A549 (cell line): Measurements from ENCODE around the gene FOLR3. TPM values are rescaled to one million over a fixed set of nuclear protein-coding genes. Genes with fewer than 3 reads are reported as not detected.
A peak's percentile ranks its signal among the peaks of the same experiment; 100 is the strongest.

ENCODE experiments used
- ATAC-seq, 2 experiments: fragments of 200-7000 bp in 1 of 2; fragments of >200 bp in 1 of 2; cut with Nextera tagmentation in 1 of 2; cut with Tn5 transposase in 1 of 2; 3 replicates each; pipeline versions ENCODE4 v1.8.0 to v1.9.1; 2018 to 2020; ENCODE audit warnings: mild to moderate bottlenecking in 1 of 2, moderate library complexity in 1 of 2
- CTCF ChIA-PET: fragments of 300-600 bp; sonication (Branson Sonifier 250); formaldehyde crosslinking; extraction: SDS; loops from one replicate; lab custom pipeline; 2021; ENCODE audit warnings: antibody characterized with exemption, inconsistent platforms; lab: Yijun Ruan, JAX
- POLR2A ChIA-PET: fragments of 350-600 bp; formaldehyde crosslinking; extraction: SDS; loops from one replicate; lab custom pipeline; 2021; ENCODE audit warnings: antibody characterized with exemption, inconsistent platforms; lab: Yijun Ruan, JAX
- DNase-seq, 2 experiments: peaks; one replicate each; pipeline versions ENCODE4 v3.0.0 to v3.0.0-alpha.2; 2011 to 2016; ENCODE audit warnings: low read depth in 1 of 2, low spot score in 1 of 2
- FAIRE-seq: peaks from 2 replicates; lab custom pipeline; 2011; peaks lifted over from hg19 to GRCh38; lab: Jason Lieb, UNC
- H3K27ac ChIP-seq, 2 experiments: fragments of >200 bp; sonication (Bioruptor Twin); formaldehyde crosslinking; 3 replicates each; pipeline ENCODE4 v1.5.1; 2016 to 2017
- H3K4me1 ChIP-seq: fragments of >200 bp; sonication (Bioruptor Twin); formaldehyde crosslinking; 3 replicates; pipeline ENCODE4 v1.6.1; 2016
- H3K4me2 ChIP-seq: fragments of >200 bp; sonication (Bioruptor Twin); formaldehyde crosslinking; 3 replicates; pipeline ENCODE4 v1.6.1; 2016
- H3K4me3 ChIP-seq: fragments of >200 bp; sonication (Bioruptor Twin); formaldehyde crosslinking; 3 replicates; pipeline ENCODE4 v1.5.1; 2016
- H3K9me3 ChIP-seq: fragments of >200 bp; sonication (Bioruptor Twin); formaldehyde crosslinking; 3 replicates; pipeline ENCODE4 v1.6.1; 2016
- BCL3 ChIP-seq: fragments of >200 bp; sonication (Bioruptor Twin); formaldehyde crosslinking; IDR thresholded peaks from 3 replicates; pipeline ENCODE4 v1.6.1; 2016
- CBX2 ChIP-seq: fragments of 200-600 bp; sonication (generic); IDR thresholded peaks from 2 replicates; pipeline ENCODE4 v1.6.1; 2016; ENCODE audit warnings: low read depth, mild to moderate bottlenecking, borderline replicate concordance
- CHD2 ChIP-seq: fragments of 150-350 bp; IDR thresholded peaks from 2 replicates; pipeline ENCODE4 v1.6.1; 2014; ENCODE audit warnings: low read length; ENCODE audit not compliant: partially characterized antibody
- EHMT2 ChIP-seq: fragments of 200-600 bp; sonication (generic); IDR thresholded peaks from 2 replicates; pipeline ENCODE4 v1.6.1; 2016; ENCODE audit warnings: antibody characterized with exemption, low read depth, mild to moderate bottlenecking, moderate library complexity
- FOSL2 ChIP-seq, 2 experiments: fragments of 450-650 bp in 1 of 2; fragments of >200 bp in 1 of 2; sonication (Bioruptor Twin) in 1 of 2; formaldehyde crosslinking; IDR thresholded peaks; 2 replicates each; pipeline versions ENCODE4 v1.5.0 to v1.6.1; 2016 to 2020; ENCODE audit warnings: mild to moderate bottlenecking in 1 of 2, moderate library complexity in 1 of 2
- FOXS1 ChIP-seq: fragments of 250-450 bp; sonication (Bioruptor Pico); IDR thresholded peaks from 2 replicates; pipeline ENCODE4 v1.5.0; 2020; ENCODE audit warnings: mild to moderate bottlenecking, moderate library complexity
- GATA3 ChIP-seq: IDR thresholded peaks from 2 replicates; pipeline ENCODE4 v1.6.1; 2012; ENCODE audit warnings: borderline replicate concordance
- HES2 ChIP-seq: fragments of >200 bp; sonication (Bioruptor Twin); formaldehyde crosslinking; IDR thresholded peaks from 2 replicates; pipeline ENCODE4 v1.6.1; 2016
- HOXB5 ChIP-seq: fragments of 250-450 bp; sonication (Bioruptor Pico); IDR thresholded peaks from 2 replicates; pipeline ENCODE4 v1.5.0; 2020; ENCODE audit warnings: mild to moderate bottlenecking, moderate library complexity
- MAFK ChIP-seq: fragments of 450-650 bp; IDR thresholded peaks from 2 replicates; pipeline ENCODE4 v1.6.1; 2014; ENCODE audit not compliant: partially characterized antibody
- PBX3 ChIP-seq: IDR thresholded peaks from 2 replicates; pipeline ENCODE4 v1.6.1; 2012
- RAD21 ChIP-seq, 2 experiments: fragments of >200 bp in 1 of 2; sonication (Bioruptor Twin) in 1 of 2; formaldehyde crosslinking in 1 of 2; IDR thresholded peaks in 1 of 2; conservative IDR thresholded peaks in 1 of 2; 2 replicates in 1 of 2; 3 replicates in 1 of 2; pipeline ENCODE4 v1.6.1; 2012 to 2018; ENCODE audit warnings: inconsistent platforms in 1 of 2
- REST ChIP-seq: fragments of 200-600 bp; sonication (generic); IDR thresholded peaks from 2 replicates; pipeline ENCODE4 v1.6.1; 2016; ENCODE audit warnings: antibody characterized with exemption, mild to moderate bottlenecking, moderate library complexity
- SMC3 ChIP-seq: fragments of >200 bp; sonication (Bioruptor Twin); formaldehyde crosslinking; IDR thresholded peaks from 3 replicates; pipeline ENCODE4 v1.6.1; 2018; ENCODE audit warnings: inconsistent platforms
- ZFP36 ChIP-seq: fragments of 450-650 bp; IDR thresholded peaks from 2 replicates; pipeline ENCODE4 v1.6.1; 2014; ENCODE audit warnings: borderline replicate concordance; ENCODE audit not compliant: partially characterized antibody
- WGBS: methylation state at CpG from one replicate; pipeline ENCODE4 v1.1.6; 2017; ENCODE audit errors: missing lambda C conversion rate; 5-methylcytosine and 5-hydroxymethylcytosine counted together
- polyA plus RNA-seq, 4 experiments: library from polyadenylated mRNA; depleted of rRNA in 3 of 4; stranded (reverse); fragments of >200 nt; fragmentation: RNase III in 1 of 4; extraction: RNeasy Plus Mini Kit Qiagen cat#74134 plus additional on column Dnase treatment in 1 of 4; gene quantifications; 2 replicates in 3 of 4; 3 replicates in 1 of 4; pipeline ENCODE4 v1.2.3, GENCODE V29; 2011 to 2017

Gene FOLR3
- polyA plus RNA-seq, 2 of the 4 experiments (the other 2 are of a cell fraction) = not detected

GRCh38 chr11:72132646-72133045, 2.9 kb upstream of the FOLR3 start:
- no peak for DNase-seq
- Histone ChIP-seq H3K4me2 (no peak overlapping the region), H3K27ac (no peak overlapping the region), H3K9me3 (no peaks in the 10 kb centered on the region), H3K4me3 (no peak overlapping the region), H3K4me1 (no peaks in the 10 kb centered on the region)
- no peak for ATAC-seq
- WGBS = 84% methylated on average over 2 of the region's 2 CpGs
- no peak for FAIRE-seq
- CTCF ChIA-PET = interaction anchor here (3.1 kb wide), 1 partner anchor 11 kb away, joined by 12 read pairs; no protein-coding TSS in a partner anchor
- POLR2A ChIA-PET = no interaction called here
- no peak for TF ChIP-seq FOXS1
- TF ChIP-seq REST = no peak
- TF ChIP-seq BCL3 = no peak
- TF ChIP-seq SMC3 = no peak
- TF ChIP-seq MAFK = no peak
- no peak for TF ChIP-seq ZFP36
- no peak for TF ChIP-seq FOSL2 (IDR thresholded peaks at IDR 0.05)
- no peak for TF ChIP-seq FOSL2 (CRISPR knock-in tag; IDR thresholded peaks at IDR 0.05)

- WGBS = 79% methylated on average over 11 of the region's 14 CpGs
- ChIA-PET POLR2A (no interaction called here), CTCF (interaction anchor here (1.0 kb wide), 1 partner anchor 7 kb away, joined by 3 read pairs; no protein-coding TSS in a partner anchor)
- peak; percentile 12 to 39; a peak in 3 of 6 replicates for ATAC-seq
- no peak for DNase-seq
- Histone ChIP-seq H3K27ac (no peak overlapping the region), H3K4me2 (no peak overlapping the region), H3K4me3 (no peak overlapping the region), H3K4me1 (peaks cover 2% of the 10 kb centered on the region; the same call in 2 of the 3 replicates), H3K9me3 (no peaks in the 10 kb centered on the region)
- no peak for FAIRE-seq
- TF ChIP-seq CBX2 = no peak
- TF ChIP-seq CHD2 = no peak
- TF ChIP-seq FOSL2 (IDR thresholded peaks at IDR 0.05) = no peak
- TF ChIP-seq FOSL2 (CRISPR knock-in tag; IDR thresholded peaks at IDR 0.05) = no peak
- TF ChIP-seq PBX3 = no peak
- TF ChIP-seq GATA3 = no peak
- no peak for TF ChIP-seq HES2
- no peak for TF ChIP-seq HOXB5 (CRISPR knock-in tag)
- no peak for TF ChIP-seq RAD21 (conservative IDR thresholded peaks at IDR 0.05 in 1 of 2, IDR thresholded peaks at IDR 0.05 in 1 of 2)
- no peak for TF ChIP-seq EHMT2
Observed at GRCh38 chr11:72135891-72136683, 562 bp downstream of the FOLR3 start.
